ENCODE measurements around the gene ARHGAP23. TPM values are rescaled to one million over a fixed set of nuclear protein-coding genes. Genes with fewer than 3 reads are reported as not detected.

Gene ARHGAP23
- polyA plus RNA-seq, 1 donor from 2014 or later, result 1.6 TPM

GRCh38 chr17:38541281-38541680, 113.0 kb downstream of the ARHGAP23 start:
- Histone ChIP-seq H3K36me3 (ENCODE audit: insufficient read depth, low read length) (no peaks in the 10 kb centered on the region), H3K27ac (ENCODE audit: low read length) (no peak overlapping the region)

DNA sequence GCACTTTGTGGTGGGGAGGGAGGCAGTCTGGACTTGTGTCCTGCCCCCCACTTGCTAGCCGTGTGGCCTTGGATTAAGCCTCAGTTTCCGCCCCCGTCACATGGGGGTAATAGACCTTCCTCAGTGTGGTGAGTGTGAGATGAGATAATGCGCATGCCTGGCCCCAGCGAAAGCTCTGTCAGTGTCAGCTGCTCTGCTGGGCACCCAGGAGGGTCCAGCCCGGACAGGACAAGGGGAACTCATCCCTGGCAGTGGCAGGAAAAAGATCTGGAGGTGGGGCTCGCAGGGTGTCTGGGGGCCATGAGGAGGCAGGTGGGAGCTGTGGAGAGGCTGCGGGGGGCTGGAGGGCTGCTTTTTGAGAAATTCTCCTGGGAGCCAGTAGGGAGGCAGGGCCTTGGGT, 114.0 kb downstream of the ARHGAP23 start:
- H4K20me1 ChIP-seq (ENCODE audit: insufficient read depth), result no peaks in the 10 kb centered on the region
- no peaks in the 10 kb centered on the region for H3K9me2 ChIP-seq (ENCODE audit: insufficient read depth, low read length)
- H3F3A ChIP-seq (ENCODE audit: insufficient read depth, low read length, poor library complexity, severe bottlenecking), result no peaks in the 10 kb centered on the region
- no peaks in the 10 kb centered on the region for H3K36me3 ChIP-seq (ENCODE audit: insufficient read depth, low read length)
- H3K27ac ChIP-seq (ENCODE audit: low read length), result no peak overlapping the region
- H3K4me2 ChIP-seq (ENCODE audit: low read length), result no peak overlapping the region
- no peak overlapping the region for H3K4me3 ChIP-seq (ENCODE audit: low read length)
- H3K79me2 ChIP-seq (replicated peaks; ENCODE audit: insufficient read depth, low read length), result no peaks in the 10 kb centered on the region
- no peak overlapping the region for H3K9ac ChIP-seq (ENCODE audit: low read length)
- H3K9me3 ChIP-seq (ENCODE audit: low read length), result no peaks in the 10 kb centered on the region
- no peak overlapping the region for H2AFZ ChIP-seq (ENCODE audit: low read depth, low read length)
- no peaks in the 10 kb centered on the region for H3K27me3 ChIP-seq (ENCODE audit: insufficient read depth, low read depth, low read length)
- TF ChIP-seq EP300 (conservative IDR thresholded peaks at IDR 0.05; ENCODE audit: poor library complexity, severe bottlenecking) (no peak), CTCF (IDR thresholded peaks at IDR 0.05; ENCODE audit: poor library complexity, severe bottlenecking) (no peak), SMC3 (conservative IDR thresholded peaks at IDR 0.05; ENCODE audit: poor library complexity) (no peak), POLR2AphosphoS5 (IDR thresholded peaks at IDR 0.05) (no peak), TAF1 (IDR thresholded peaks at IDR 0.05; ENCODE audit: low read depth) (no peak), EZH2 (IDR thresholded peaks at IDR 0.05; ENCODE audit: borderline replicate concordance, insufficient read depth, low read length, poor library complexity, severe bottlenecking) (no peak), REST (IDR thresholded peaks at IDR 0.05; ENCODE audit: borderline replicate concordance) (no peak)

More at GRCh38 chr17:38541281-38541680, 113.0 kb downstream of the ARHGAP23 start:
- Histone ChIP-seq H3K9me3 (ENCODE audit: low read length) (no peaks in the 10 kb centered on the region), H3K4me3 (ENCODE audit: low read length) (no peak overlapping the region), H3K9me2 (ENCODE audit: insufficient read depth, low read length) (no peaks in the 10 kb centered on the region), H3K9ac (ENCODE audit: low read length) (no peak overlapping the region), H2AFZ (ENCODE audit: low read depth, low read length) (no peak overlapping the region), H3K4me2 (ENCODE audit: low read length) (no peak overlapping the region), H4K20me1 (ENCODE audit: insufficient read depth) (no peaks in the 10 kb centered on the region), H3K27me3 (ENCODE audit: insufficient read depth, low read depth, low read length) (no peaks in the 10 kb centered on the region), H3F3A (ENCODE audit: insufficient read depth, low read length, poor library complexity, severe bottlenecking) (no peaks in the 10 kb centered on the region), H3K79me2 (replicated peaks; ENCODE audit: insufficient read depth, low read length) (no peaks in the 10 kb centered on the region)
- TF ChIP-seq EZH2 (IDR thresholded peaks at IDR 0.05; ENCODE audit: borderline replicate concordance, insufficient read depth, low read length, poor library complexity, severe bottlenecking) (no peak), RAD21 (conservative IDR thresholded peaks at IDR 0.05) (no peak), CTCF (IDR thresholded peaks at IDR 0.05; ENCODE audit: poor library complexity, severe bottlenecking) (no peak), TAF1 (IDR thresholded peaks at IDR 0.05; ENCODE audit: low read depth) (no peak), EP300 (conservative IDR thresholded peaks at IDR 0.05; ENCODE audit: poor library complexity, severe bottlenecking) (no peak), SMC3 (conservative IDR thresholded peaks at IDR 0.05; ENCODE audit: poor library complexity) (no peak), REST (IDR thresholded peaks at IDR 0.05; ENCODE audit: borderline replicate concordance) (no peak), POLR2AphosphoS5 (IDR thresholded peaks at IDR 0.05) (no peak)

All from neural cell (in vitro differentiated cells).